Calu3 (cell line): ENCODE measurements around the gene RTP3. TPM values are rescaled to one million over a fixed set of nuclear protein-coding genes. Genes with fewer than 3 reads are reported as not detected.

Experiments used
- BruUV-seq: library from RNA; stranded (reverse); fragments of 400-500 nt; replicated peaks from 2 replicates; lab custom pipeline; 2021; lab: Mats Ljungman, UMichigan
- CTCF ChIA-PET: fragments of 300-600 bp; sonication (Branson Sonifier 250); formaldehyde crosslinking; loops from one replicate; lab custom pipeline; 2022; ENCODE audit warnings: antibody characterized with exemption; lab: Charles Lee
- DNase-seq: peaks from one replicate; pipeline ENCODE4 v3.0.0; 2022
- H3K27ac Mint-ChIP-seq: one replicate; pipeline ENCODE4 v1.8.0; 2022; ENCODE audit warnings: mixed read lengths; ENCODE audit not compliant: unreplicated experiment
- H3K27me3 Mint-ChIP-seq: one replicate; pipeline ENCODE4 v1.8.0; 2022; ENCODE audit warnings: mixed read lengths; ENCODE audit not compliant: unreplicated experiment
- H3K36me3 Mint-ChIP-seq: one replicate; pipeline ENCODE4 v1.8.0; 2022; ENCODE audit warnings: mild to moderate bottlenecking, moderate library complexity, mixed read lengths; ENCODE audit not compliant: insufficient read depth, unreplicated experiment
- H3K4me1 Mint-ChIP-seq: one replicate; pipeline ENCODE4 v1.8.0; 2022; ENCODE audit warnings: mild to moderate bottlenecking, low read depth, mixed read lengths; ENCODE audit not compliant: unreplicated experiment
- H3K4me3 Mint-ChIP-seq: one replicate; pipeline ENCODE4 v1.8.0; 2022; ENCODE audit warnings: mild to moderate bottlenecking, low read depth, moderate library complexity, mixed read lengths; ENCODE audit not compliant: unreplicated experiment
- H3K9me3 Mint-ChIP-seq: one replicate; pipeline ENCODE4 v1.8.0; 2022; ENCODE audit warnings: low read depth, mixed read lengths; ENCODE audit not compliant: unreplicated experiment
- intact Hi-C: fragments of 100-400 bp; cut with micrococcal nuclease; formaldehyde crosslinking; loops from one replicate; pipeline ENCODE4 v1.10.0; 2022; ENCODE audit not compliant: unreplicated experiment
- total RNA-seq: library from RNA; stranded (reverse); gene quantifications from 2 replicates; pipeline ENCODE4 v1.2.3, GENCODE V29; 2022
- TF ChIP-seq, protein P1 (sequence below): fragments of 200-600 bp; IDR thresholded peaks from one replicate; pipeline ENCODE4 v1.8.0; 2022; ENCODE audit warnings: antibody characterized with exemption; ENCODE audit not compliant: unreplicated experiment

Gene RTP3
- total RNA-seq, 1 experiment from 2014 or later = not detected

DNA sequence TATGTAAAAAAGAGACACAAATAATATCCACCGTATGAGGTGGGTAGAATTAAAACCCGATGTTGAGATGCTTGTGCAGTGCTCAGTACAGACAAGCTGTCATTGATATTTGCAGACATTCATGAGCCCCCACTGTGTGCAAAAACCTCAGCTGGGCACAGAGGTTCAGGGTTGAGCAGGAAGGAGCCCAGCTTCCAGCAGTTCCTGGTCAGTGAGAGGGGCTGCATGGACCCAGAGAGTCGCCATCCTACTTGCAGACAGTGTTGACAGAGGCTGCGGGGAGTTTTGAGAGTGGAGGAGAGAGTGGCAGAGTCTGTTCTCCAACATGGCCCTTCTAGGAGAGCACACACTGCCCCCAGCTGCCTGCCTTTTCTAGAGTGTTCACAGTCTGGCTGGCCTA, 26.9 kb upstream of the RTP3 start:
- intact Hi-C loops = no loop called here
- TF ChIP-seq, protein P1, sequence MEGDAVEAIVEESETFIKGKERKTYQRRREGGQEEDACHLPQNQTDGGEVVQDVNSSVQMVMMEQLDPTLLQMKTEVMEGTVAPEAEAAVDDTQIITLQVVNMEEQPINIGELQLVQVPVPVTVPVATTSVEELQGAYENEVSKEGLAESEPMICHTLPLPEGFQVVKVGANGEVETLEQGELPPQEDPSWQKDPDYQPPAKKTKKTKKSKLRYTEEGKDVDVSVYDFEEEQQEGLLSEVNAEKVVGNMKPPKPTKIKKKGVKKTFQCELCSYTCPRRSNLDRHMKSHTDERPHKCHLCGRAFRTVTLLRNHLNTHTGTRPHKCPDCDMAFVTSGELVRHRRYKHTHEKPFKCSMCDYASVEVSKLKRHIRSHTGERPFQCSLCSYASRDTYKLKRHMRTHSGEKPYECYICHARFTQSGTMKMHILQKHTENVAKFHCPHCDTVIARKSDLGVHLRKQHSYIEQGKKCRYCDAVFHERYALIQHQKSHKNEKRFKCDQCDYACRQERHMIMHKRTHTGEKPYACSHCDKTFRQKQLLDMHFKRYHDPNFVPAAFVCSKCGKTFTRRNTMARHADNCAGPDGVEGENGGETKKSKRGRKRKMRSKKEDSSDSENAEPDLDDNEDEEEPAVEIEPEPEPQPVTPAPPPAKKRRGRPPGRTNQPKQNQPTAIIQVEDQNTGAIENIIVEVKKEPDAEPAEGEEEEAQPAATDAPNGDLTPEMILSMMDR = no peak
- BruUV-seq = no TSS peak
- no peak for DNase-seq
- Mint-ChIP-seq H3K27ac (no peak overlapping the region), H3K4me3 (no peak overlapping the region), H3K9me3 (peaks cover 6% of the 10 kb centered on the region), H3K36me3 (no peaks in the 10 kb centered on the region), H3K4me1 (no peaks in the 10 kb centered on the region), H3K27me3 (peaks cover 78% of the 10 kb centered on the region)
- CTCF ChIA-PET = no interaction called here

DNA sequence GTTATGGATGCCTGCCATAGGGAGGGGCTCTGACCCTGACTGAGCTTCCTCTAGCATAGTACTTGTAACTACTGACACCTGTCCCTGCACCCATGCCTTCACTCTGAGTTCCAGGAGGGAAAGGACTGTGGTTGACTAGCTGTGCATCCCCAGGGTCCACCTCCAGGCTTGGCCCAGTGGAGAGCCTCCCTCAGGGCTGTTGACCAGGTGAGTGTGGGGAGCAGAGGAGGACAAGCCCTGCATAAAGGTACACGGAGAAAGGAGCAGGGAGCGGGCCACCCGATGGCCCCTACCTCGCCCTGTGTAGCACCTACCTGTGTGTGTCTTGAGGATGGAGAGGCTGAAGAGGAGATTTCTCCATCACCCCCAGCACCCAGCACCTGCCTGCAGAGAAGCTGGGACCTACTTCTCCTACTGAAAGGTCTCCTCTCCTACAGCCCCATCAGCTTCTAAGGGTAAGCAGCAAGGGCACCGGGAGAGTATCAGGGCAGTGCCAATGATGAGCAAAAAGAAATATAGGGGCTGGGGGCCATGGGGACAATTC, 26.3 kb upstream of the RTP3 start:
- CTCF ChIA-PET = no interaction called here
- no TSS peak for BruUV-seq
- intact Hi-C loops = no loop called here

DNA sequence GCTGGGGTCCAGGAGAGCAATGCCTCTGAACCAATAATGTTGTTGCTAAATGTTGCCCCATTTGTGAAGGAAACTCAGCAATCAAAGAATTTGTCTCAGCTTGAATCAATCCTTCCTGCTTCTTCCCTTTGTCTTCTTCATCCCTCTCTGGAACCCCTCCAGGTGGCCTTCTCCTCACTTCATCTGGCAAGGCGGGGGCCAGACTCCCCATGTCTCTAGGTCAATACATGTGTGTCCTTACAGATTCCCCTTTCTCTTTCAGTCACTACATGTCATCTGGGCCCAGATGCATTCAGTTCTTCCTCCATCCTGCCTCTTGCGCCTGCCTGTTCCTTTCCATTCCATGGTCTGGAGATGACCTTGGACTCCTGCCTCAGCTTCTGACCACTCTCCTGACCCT, 25.0 kb upstream of the RTP3 start:
- TF ChIP-seq, protein P1 = no peak
- BruUV-seq = no TSS peak
- no peak overlapping the region for H3K4me3 Mint-ChIP-seq
- CTCF ChIA-PET = no interaction called here
- H3K36me3 Mint-ChIP-seq = no peaks in the 10 kb centered on the region
- H3K9me3 Mint-ChIP-seq = peaks cover 6% of the 10 kb centered on the region
- no peak overlapping the region for H3K27ac Mint-ChIP-seq
- peaks cover 78% of the 10 kb centered on the region for H3K27me3 Mint-ChIP-seq
- intact Hi-C loops = no loop called here
- no peak for DNase-seq
- H3K4me1 Mint-ChIP-seq = no peaks in the 10 kb centered on the region

More for the DNA sequence above, 26.3 kb upstream of the RTP3 start:
- Mint-ChIP-seq H3K4me3 (no peak overlapping the region), H3K27ac (no peak overlapping the region), H3K9me3 (peaks cover 6% of the 10 kb centered on the region), H3K27me3 (peaks cover 78% of the 10 kb centered on the region), H3K4me1 (no peaks in the 10 kb centered on the region), H3K36me3 (no peaks in the 10 kb centered on the region)
- TF ChIP-seq, protein P1 = no peak
- DNase-seq = no peak

- peaks cover 6% of the 10 kb centered on the region for H3K9me3 Mint-ChIP-seq
- no peak for DNase-seq
- no peak overlapping the region for H3K4me3 Mint-ChIP-seq
- TF ChIP-seq, protein P1 = no peak
- H3K27me3 Mint-ChIP-seq = peaks cover 100% of the 10 kb centered on the region
- intact Hi-C loops = no loop called here
- no TSS peak for BruUV-seq
- no peaks in the 10 kb centered on the region for H3K4me1 Mint-ChIP-seq
- CTCF ChIA-PET = no interaction called here
- H3K36me3 Mint-ChIP-seq = no peaks in the 10 kb centered on the region
- H3K27ac Mint-ChIP-seq = no peak overlapping the region
Observed at GRCh38 chr3:46477145-46477544, 20.6 kb upstream of the RTP3 start.
